ENCODE data around the gene CCDC59. TPM values are rescaled to one million over a fixed set of nuclear protein-coding genes. Genes with fewer than 3 reads are reported as not detected.

CCDC59 gene
- total and polyA plus RNA-seq, 9 of the 15 experiments (the other 6 are each of a cell fraction or from before 2014, with no cell fraction given), result 34.0 to 186 (median 119) TPM

DNA sequence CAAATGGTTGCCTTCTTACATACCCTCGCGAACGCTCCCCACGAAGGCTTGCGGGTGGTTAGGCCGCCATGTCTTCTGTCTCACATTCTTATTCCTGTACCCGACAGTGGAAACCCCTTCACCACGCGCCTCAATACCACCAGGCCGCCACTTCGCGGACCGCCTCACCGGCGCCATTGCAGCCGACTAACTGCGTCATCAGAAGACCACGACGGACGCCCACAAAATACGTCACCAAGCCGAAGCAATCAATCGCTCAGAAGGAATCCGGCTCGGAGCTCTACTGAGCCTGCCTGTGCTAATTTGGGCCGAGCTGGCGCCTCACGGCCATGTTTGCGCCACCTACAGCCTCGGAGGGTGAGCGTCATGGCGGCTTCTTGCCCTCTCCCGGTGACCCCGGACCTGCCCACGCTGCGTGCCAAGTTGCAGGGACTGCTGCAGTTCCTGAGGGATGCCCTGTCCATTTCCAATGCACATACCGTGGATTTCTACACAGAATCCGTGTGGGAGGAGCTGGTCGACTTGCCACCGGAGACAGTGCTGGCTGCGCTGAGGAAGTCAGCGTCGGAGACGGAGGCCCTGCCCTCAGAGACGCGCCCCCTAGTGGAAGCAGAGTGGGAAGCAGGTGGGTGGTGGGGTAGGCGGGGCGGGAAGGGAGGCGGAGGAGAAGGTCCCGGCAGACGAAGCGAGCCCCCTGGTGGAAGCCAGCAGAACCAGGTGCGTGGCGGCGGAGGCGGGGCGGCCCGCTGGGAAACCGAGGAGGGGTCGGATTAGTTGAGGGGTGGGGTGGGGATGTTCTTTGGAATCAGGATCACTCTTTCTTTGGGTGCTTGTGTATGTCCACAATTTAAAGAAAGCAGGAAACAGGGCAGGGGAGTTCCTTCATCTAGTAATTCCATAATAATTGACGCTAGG is at the start of gene CCDC59, which contains the start of gene METTL25 (continued):
- TF ChIP-seq ESRRB (CRISPR knock-in tag; IDR thresholded peaks at IDR 0.05; ENCODE audit: borderline replicate concordance) (no peak), LEF1 (IDR thresholded peaks at IDR 0.05) (peak; percentile 58; the same call in 1 of the 2 replicates), LARP7 (IDR thresholded peaks at IDR 0.05) (no peak), U2AF2 (optimal IDR thresholded peaks at IDR 0.05; ENCODE audit: low read depth, low read length) (no peak), XRCC3 (IDR thresholded peaks at IDR 0.05) (no peak), MED1 (CRISPR knock-in tag; IDR thresholded peaks at IDR 0.05; ENCODE audit: borderline replicate concordance) (no peak), SIX5 (IDR thresholded peaks at IDR 0.05; ENCODE audit: borderline replicate concordance in 1 of 2, insufficient read depth in 1 of 2, low read depth in 1 of 2, low read length in 2 of 2) (peak; percentile 58 to 64; a peak in 3 of 4 replicates), ZNF175 (CRISPR knock-in tag; IDR thresholded peaks at IDR 0.05; ENCODE audit: low read depth) (no peak), PTRF (tag; IDR thresholded peaks at IDR 0.05) (no peak), DIDO1 (tag; IDR thresholded peaks at IDR 0.05; ENCODE audit: low read depth) (peak; percentile 97), SP2 (IDR thresholded peaks at IDR 0.05; ENCODE audit: extremely low read depth, low read depth, low read length, poor library complexity, severe bottlenecking) (peak; percentile 70), RAD51 (IDR thresholded peaks at IDR 0.05; ENCODE audit: borderline replicate concordance, low read depth) (peak; percentile 46; the same call in 1 of the 2 replicates)
- TF ChIP-seq, protein P1, sequence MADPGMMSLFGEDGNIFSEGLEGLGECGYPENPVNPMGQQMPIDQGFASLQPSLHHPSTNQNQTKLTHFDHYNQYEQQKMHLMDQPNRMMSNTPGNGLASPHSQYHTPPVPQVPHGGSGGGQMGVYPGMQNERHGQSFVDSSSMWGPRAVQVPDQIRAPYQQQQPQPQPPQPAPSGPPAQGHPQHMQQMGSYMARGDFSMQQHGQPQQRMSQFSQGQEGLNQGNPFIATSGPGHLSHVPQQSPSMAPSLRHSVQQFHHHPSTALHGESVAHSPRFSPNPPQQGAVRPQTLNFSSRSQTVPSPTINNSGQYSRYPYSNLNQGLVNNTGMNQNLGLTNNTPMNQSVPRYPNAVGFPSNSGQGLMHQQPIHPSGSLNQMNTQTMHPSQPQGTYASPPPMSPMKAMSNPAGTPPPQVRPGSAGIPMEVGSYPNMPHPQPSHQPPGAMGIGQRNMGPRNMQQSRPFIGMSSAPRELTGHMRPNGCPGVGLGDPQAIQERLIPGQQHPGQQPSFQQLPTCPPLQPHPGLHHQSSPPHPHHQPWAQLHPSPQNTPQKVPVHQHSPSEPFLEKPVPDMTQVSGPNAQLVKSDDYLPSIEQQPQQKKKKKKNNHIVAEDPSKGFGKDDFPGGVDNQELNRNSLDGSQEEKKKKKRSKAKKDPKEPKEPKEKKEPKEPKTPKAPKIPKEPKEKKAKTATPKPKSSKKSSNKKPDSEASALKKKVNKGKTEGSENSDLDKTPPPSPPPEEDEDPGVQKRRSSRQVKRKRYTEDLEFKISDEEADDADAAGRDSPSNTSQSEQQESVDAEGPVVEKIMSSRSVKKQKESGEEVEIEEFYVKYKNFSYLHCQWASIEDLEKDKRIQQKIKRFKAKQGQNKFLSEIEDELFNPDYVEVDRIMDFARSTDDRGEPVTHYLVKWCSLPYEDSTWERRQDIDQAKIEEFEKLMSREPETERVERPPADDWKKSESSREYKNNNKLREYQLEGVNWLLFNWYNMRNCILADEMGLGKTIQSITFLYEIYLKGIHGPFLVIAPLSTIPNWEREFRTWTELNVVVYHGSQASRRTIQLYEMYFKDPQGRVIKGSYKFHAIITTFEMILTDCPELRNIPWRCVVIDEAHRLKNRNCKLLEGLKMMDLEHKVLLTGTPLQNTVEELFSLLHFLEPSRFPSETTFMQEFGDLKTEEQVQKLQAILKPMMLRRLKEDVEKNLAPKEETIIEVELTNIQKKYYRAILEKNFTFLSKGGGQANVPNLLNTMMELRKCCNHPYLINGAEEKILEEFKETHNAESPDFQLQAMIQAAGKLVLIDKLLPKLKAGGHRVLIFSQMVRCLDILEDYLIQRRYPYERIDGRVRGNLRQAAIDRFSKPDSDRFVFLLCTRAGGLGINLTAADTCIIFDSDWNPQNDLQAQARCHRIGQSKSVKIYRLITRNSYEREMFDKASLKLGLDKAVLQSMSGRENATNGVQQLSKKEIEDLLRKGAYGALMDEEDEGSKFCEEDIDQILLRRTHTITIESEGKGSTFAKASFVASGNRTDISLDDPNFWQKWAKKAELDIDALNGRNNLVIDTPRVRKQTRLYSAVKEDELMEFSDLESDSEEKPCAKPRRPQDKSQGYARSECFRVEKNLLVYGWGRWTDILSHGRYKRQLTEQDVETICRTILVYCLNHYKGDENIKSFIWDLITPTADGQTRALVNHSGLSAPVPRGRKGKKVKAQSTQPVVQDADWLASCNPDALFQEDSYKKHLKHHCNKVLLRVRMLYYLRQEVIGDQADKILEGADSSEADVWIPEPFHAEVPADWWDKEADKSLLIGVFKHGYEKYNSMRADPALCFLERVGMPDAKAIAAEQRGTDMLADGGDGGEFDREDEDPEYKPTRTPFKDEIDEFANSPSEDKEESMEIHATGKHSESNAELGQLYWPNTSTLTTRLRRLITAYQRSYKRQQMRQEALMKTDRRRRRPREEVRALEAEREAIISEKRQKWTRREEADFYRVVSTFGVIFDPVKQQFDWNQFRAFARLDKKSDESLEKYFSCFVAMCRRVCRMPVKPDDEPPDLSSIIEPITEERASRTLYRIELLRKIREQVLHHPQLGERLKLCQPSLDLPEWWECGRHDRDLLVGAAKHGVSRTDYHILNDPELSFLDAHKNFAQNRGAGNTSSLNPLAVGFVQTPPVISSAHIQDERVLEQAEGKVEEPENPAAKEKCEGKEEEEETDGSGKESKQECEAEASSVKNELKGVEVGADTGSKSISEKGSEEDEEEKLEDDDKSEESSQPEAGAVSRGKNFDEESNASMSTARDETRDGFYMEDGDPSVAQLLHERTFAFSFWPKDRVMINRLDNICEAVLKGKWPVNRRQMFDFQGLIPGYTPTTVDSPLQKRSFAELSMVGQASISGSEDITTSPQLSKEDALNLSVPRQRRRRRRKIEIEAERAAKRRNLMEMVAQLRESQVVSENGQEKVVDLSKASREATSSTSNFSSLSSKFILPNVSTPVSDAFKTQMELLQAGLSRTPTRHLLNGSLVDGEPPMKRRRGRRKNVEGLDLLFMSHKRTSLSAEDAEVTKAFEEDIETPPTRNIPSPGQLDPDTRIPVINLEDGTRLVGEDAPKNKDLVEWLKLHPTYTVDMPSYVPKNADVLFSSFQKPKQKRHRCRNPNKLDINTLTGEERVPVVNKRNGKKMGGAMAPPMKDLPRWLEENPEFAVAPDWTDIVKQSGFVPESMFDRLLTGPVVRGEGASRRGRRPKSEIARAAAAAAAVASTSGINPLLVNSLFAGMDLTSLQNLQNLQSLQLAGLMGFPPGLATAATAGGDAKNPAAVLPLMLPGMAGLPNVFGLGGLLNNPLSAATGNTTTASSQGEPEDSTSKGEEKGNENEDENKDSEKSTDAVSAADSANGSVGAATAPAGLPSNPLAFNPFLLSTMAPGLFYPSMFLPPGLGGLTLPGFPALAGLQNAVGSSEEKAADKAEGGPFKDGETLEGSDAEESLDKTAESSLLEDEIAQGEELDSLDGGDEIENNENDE (IDR thresholded peaks at IDR 0.05; ENCODE audit: low read depth, low read length), result no peak
- TF ChIP-seq, protein P2, sequence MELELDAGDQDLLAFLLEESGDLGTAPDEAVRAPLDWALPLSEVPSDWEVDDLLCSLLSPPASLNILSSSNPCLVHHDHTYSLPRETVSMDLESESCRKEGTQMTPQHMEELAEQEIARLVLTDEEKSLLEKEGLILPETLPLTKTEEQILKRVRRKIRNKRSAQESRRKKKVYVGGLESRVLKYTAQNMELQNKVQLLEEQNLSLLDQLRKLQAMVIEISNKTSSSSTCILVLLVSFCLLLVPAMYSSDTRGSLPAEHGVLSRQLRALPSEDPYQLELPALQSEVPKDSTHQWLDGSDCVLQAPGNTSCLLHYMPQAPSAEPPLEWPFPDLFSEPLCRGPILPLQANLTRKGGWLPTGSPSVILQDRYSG (tag; conservative IDR thresholded peaks at IDR 0.05; ENCODE audit: low read depth), result no peak; the same call in 1 of the 2 replicates
